Panc1 (cell line): Measurements from ENCODE around the gene FAIM. TPM values are rescaled to one million over a fixed set of nuclear protein-coding genes. Genes with fewer than 3 reads are reported as not detected.

Experiments
- ATAC-seq: fragments of 200-7000 bp; cut with Tn5 transposase; 2 replicates; pipeline ENCODE4 v1.9.1; 2020; ENCODE audit warnings: mild to moderate bottlenecking, moderate library complexity
- Bru-seq: library from RNA; stranded (reverse); fragments of 400-500 nt; gene quantifications from one replicate; lab custom pipeline; 2021; lab: Mats Ljungman, UMichigan
- BruChase-seq, 2 experiments: library from RNA; stranded (reverse); fragments of 400-500 nt; gene quantifications; one replicate each; lab custom pipeline; 2021; lab: Mats Ljungman, UMichigan
- BruUV-seq: library from RNA; stranded (reverse); fragments of 400-500 nt; replicated peaks from 2 replicates; lab custom pipeline; 2021; lab: Mats Ljungman, UMichigan
- CTCF ChIA-PET: fragments of 300-600 bp; sonication (Branson Sonifier 250); formaldehyde crosslinking; loops from one replicate; lab custom pipeline; 2022; ENCODE audit warnings: antibody characterized with exemption; lab: Charles Lee
- POLR2A ChIA-PET: fragments of 300-600 bp; sonication (Branson Sonifier 250); formaldehyde crosslinking; loops from one replicate; lab custom pipeline; 2022; ENCODE audit warnings: antibody characterized with exemption; lab: Charles Lee
- DNase-seq: peaks from one replicate; pipeline ENCODE4 v3.0.0-alpha.2; 2010; ENCODE audit warnings: low read depth, low spot score
- H3K27ac ChIP-seq: 2 replicates; pipeline ENCODE4 v1.5.1; 2011; ENCODE audit warnings: mild to moderate bottlenecking, low read length, inconsistent platforms
- H3K27me3 ChIP-seq: fragments of 200-500 bp; sonication (Bioruptor generic); 2 replicates; pipeline ENCODE4 v1.6.0; 2014; ENCODE audit warnings: low read length, inconsistent platforms; ENCODE audit not compliant: control insufficient read depth, insufficient read depth
- H3K36me3 ChIP-seq: fragments of 200-500 bp; sonication (Bioruptor generic); 2 replicates; pipeline ENCODE4 v1.5.1; 2014; ENCODE audit warnings: inconsistent platforms, mild to moderate bottlenecking, low read length, moderate library complexity; ENCODE audit not compliant: control insufficient read depth, insufficient read depth
- H3K4me1 ChIP-seq: 2 replicates; pipeline ENCODE4 v1.5.1; 2011; ENCODE audit warnings: inconsistent platforms, mild to moderate bottlenecking, low read length, moderate library complexity; ENCODE audit not compliant: control insufficient read depth, insufficient read depth
- H3K4me3 ChIP-seq, 2 experiments: 2 replicates each; pipeline ENCODE4 v1.5.1; 2011 to 2012; ENCODE audit warnings: low read depth in 2 of 2, low read length in 2 of 2, mild to moderate bottlenecking in 2 of 2, inconsistent platforms in 1 of 2, moderate library complexity in 1 of 2
- H3K9me3 ChIP-seq: fragments of 200-500 bp; sonication (Bioruptor generic); 2 replicates; pipeline ENCODE4 v1.5.1; 2014; ENCODE audit warnings: low read depth, mild to moderate bottlenecking, inconsistent platforms, low read length, moderate library complexity; ENCODE audit not compliant: control insufficient read depth, insufficient read depth
- POLR2AphosphoS5 ChIP-seq: IDR thresholded peaks from 2 replicates; pipeline ENCODE4 v1.6.1; 2012; ENCODE audit warnings: mild to moderate bottlenecking, low read depth, low read length, moderate library complexity
- SIN3A ChIP-seq: IDR thresholded peaks from 2 replicates; pipeline ENCODE4 v1.6.1; 2012; ENCODE audit warnings: low read depth, mild to moderate bottlenecking, low read length, moderate library complexity, borderline replicate concordance; ENCODE audit not compliant: insufficient read depth
- TCF7L2 ChIP-seq: IDR thresholded peaks from 2 replicates; pipeline ENCODE4 v1.6.1; 2011; ENCODE audit warnings: mild to moderate bottlenecking, low read depth, low read length, inconsistent platforms
- in situ Hi-C: cut with HindIII; loops from 2 replicates; pipeline ENCODE4 v1.10.0; 2016; ENCODE audit warnings: low sequenced_read_pairs, low pct_unique_long_range_greater_than_20kb
- intact Hi-C: fragments of 100-400 bp; cut with micrococcal nuclease; formaldehyde crosslinking; loops from one replicate; pipeline ENCODE4 v1.10.0; 2022; ENCODE audit not compliant: unreplicated experiment
- long read RNA-seq: library from polyadenylated mRNA; unstranded; transcript quantifications from one replicate; pipeline ENCODE4 v2.0.0, GENCODE V29; 2021; ENCODE audit not compliant: unreplicated experiment
- polyA plus RNA-seq: library from polyadenylated mRNA; unstranded; fragments of >200 nt; gene quantifications from one replicate; pipeline ENCODE4 v1.2.1, GENCODE V29; 2012; ENCODE audit warnings: missing spikeins; ENCODE audit not compliant: insufficient read length
- total RNA-seq: library from RNA; stranded (reverse); gene quantifications from one replicate; pipeline ENCODE4 v1.2.1, GENCODE V29; 2021; ENCODE audit not compliant: unreplicated experiment
- TF ChIP-seq, protein P1 (sequence below), 2 experiments: IDR thresholded peaks; 2 replicates each; pipeline ENCODE4 v1.6.1; 2011 to 2012; ENCODE audit warnings: low read depth in 2 of 2, control low read depth in 1 of 2, low read length in 1 of 2, mild to moderate bottlenecking in 1 of 2, moderate library complexity in 1 of 2; ENCODE audit not compliant: insufficient read depth in 1 of 2
- TF ChIP-seq, protein P2 (sequence below): fragments of 450-650 bp; IDR thresholded peaks from 2 replicates; pipeline ENCODE4 v1.5.1; 2017; ENCODE audit warnings: mild to moderate bottlenecking

The FAIM gene, protein sequence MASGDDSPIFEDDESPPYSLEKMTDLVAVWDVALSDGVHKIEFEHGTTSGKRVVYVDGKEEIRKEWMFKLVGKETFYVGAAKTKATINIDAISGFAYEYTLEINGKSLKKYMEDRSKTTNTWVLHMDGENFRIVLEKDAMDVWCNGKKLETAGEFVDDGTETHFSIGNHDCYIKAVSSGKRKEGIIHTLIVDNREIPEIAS
- total RNA-seq: 18.8 TPM
- polyA plus RNA-seq: 15.6 TPM
- percentile 72 among the genes with signal in this experiment for Bru-seq, nascent RNA
- percentile 61 among the genes with signal in this experiment for BruChase-seq, experiment 1, labeled RNA remaining after a 2-hour chase
- BruChase-seq, experiment 2, labeled RNA remaining after a 6-hour chase: percentile 70 among the genes with signal in this experiment
- long read RNA-seq, transcript FAIM-204 (5 exons, 946 nt): major isoform, 16 of 29 reads
- long read RNA-seq, transcript FAIM-203 (5 exons, 927 nt): minor isoform, 6 of 29 reads
- long read RNA-seq, partial matches to known transcripts: 5 of 29 reads
- long read RNA-seq, other reads (novel, unspliced or antisense): 2 of 29 reads

DNA sequence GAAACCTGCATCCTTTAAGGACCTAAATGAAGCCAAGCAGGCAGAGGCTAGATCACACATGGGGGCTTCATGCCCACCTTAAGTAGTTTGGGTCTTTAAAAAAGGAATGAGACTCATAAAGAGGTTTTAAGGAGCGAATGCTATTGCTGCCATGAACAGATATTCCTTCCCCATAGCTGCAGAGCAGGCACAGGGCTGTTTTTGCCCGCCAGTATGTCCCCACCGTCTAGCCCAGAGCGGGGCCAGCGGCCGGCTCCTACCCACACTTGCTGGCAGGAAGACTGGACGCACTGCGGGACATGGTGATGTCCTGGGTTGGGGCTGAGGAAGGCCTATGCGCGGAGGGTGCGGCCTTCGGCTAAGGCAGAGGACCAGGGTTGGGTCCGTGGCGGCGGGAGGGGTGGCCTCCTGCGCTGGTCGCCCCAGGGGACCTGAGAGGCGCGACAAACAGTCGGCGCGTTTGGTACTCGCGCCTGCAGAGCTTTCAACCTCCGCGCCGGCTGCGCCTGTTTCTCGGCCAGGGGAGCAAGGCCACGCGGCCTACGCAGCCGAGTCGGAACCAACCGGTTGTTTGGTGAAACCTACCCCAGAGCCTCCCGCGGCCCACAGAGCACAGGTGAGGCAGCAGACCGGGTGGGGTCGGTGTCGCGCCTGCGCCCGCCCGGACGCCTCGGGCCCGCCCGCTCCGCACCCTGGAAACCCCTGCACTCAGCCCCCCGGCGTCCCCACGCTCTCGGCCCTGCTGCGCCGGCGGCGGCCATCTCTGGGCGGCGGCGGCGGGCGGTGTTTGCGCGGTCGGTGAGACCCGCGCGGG lies at the start of gene FAIM:
Gene FAIM, plus strand, starts transcription at position 450 of the 814 bp plus-strand sequence. CDS start 10,956 bp downstream, outside the sequence.
- no TSS peak for BruUV-seq
- no peaks in the 10 kb centered on the region for H3K9me3 ChIP-seq
- peak within 1 kb of the TSS; percentile 88 for H3K27ac ChIP-seq
- intact Hi-C loops: no loop called here
- ATAC-seq (peak; percentile 87), DNase-seq (no peak)
- ChIA-PET CTCF (interaction anchor here (0.6 kb wide), 1 partner anchor 13 kb away, joined by 4 read pairs; no protein-coding TSS in a partner anchor), POLR2A (no interaction called here)
- no peaks in the 10 kb centered on the region for H3K27me3 ChIP-seq
- no peaks in the 10 kb centered on the region for H3K36me3 ChIP-seq
- in situ Hi-C loops: no loop called here
- TF ChIP-seq, protein P1, sequence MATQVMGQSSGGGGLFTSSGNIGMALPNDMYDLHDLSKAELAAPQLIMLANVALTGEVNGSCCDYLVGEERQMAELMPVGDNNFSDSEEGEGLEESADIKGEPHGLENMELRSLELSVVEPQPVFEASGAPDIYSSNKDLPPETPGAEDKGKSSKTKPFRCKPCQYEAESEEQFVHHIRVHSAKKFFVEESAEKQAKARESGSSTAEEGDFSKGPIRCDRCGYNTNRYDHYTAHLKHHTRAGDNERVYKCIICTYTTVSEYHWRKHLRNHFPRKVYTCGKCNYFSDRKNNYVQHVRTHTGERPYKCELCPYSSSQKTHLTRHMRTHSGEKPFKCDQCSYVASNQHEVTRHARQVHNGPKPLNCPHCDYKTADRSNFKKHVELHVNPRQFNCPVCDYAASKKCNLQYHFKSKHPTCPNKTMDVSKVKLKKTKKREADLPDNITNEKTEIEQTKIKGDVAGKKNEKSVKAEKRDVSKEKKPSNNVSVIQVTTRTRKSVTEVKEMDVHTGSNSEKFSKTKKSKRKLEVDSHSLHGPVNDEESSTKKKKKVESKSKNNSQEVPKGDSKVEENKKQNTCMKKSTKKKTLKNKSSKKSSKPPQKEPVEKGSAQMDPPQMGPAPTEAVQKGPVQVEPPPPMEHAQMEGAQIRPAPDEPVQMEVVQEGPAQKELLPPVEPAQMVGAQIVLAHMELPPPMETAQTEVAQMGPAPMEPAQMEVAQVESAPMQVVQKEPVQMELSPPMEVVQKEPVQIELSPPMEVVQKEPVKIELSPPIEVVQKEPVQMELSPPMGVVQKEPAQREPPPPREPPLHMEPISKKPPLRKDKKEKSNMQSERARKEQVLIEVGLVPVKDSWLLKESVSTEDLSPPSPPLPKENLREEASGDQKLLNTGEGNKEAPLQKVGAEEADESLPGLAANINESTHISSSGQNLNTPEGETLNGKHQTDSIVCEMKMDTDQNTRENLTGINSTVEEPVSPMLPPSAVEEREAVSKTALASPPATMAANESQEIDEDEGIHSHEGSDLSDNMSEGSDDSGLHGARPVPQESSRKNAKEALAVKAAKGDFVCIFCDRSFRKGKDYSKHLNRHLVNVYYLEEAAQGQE (IDR thresholded peaks at IDR 0.05; ENCODE audit: insufficient read depth in 1 of 2, low read depth in 2 of 2, low read length in 1 of 2): 0 out of 4 replicates have a peak, but pooled peaks of 1 of the 2 experiments have one; percentile 44
- TF ChIP-seq SIN3A (no peak), TCF7L2 (peak; percentile 43; the same call in 1 of the 2 replicates), POLR2AphosphoS5 (peak; percentile 64; the same call in 1 of the 2 replicates)
- H3K4me1 ChIP-seq: peaks cover 16% of the 10 kb centered on the region
- peak within 1 kb of the TSS; percentile 48 to 81 for H3K4me3 ChIP-seq

DNA sequence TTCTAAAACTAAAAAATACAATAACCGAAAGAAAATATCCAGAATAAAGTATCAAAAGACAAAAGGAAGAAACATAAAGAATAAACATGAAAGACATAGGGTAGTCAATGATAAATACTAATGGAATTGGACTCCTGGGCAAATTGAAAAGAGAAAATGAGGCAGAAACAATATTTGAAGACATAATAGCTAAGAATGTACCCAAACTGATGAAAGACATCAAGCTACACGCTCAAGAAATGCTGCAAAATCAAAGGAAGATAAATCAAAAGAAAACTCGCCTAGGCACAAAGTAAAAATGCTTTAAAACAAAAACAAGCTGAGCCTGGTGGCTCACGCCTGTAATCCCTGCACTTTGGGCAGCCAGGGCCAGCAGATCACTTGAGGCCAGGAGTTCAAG lies 49.4 kb upstream of the FAIM start:
- BruUV-seq: no TSS peak
- in situ Hi-C loops: no loop called here
- Histone ChIP-seq H3K36me3 (no peaks in the 10 kb centered on the region), H3K9me3 (peaks cover 7% of the 10 kb centered on the region; the same call in 1 of the 2 replicates), H3K27ac (no peak overlapping the region), H3K27me3 (no peaks in the 10 kb centered on the region), H3K4me1 (no peaks in the 10 kb centered on the region), H3K4me3 (no peak overlapping the region)
- DNase-seq (no peak), ATAC-seq (no peak)
- TF ChIP-seq, protein P1 (IDR thresholded peaks at IDR 0.05; ENCODE audit: insufficient read depth in 1 of 2, low read depth in 2 of 2, low read length in 1 of 2): no peak
- TF ChIP-seq TCF7L2: no peak
- TF ChIP-seq, protein P2, sequence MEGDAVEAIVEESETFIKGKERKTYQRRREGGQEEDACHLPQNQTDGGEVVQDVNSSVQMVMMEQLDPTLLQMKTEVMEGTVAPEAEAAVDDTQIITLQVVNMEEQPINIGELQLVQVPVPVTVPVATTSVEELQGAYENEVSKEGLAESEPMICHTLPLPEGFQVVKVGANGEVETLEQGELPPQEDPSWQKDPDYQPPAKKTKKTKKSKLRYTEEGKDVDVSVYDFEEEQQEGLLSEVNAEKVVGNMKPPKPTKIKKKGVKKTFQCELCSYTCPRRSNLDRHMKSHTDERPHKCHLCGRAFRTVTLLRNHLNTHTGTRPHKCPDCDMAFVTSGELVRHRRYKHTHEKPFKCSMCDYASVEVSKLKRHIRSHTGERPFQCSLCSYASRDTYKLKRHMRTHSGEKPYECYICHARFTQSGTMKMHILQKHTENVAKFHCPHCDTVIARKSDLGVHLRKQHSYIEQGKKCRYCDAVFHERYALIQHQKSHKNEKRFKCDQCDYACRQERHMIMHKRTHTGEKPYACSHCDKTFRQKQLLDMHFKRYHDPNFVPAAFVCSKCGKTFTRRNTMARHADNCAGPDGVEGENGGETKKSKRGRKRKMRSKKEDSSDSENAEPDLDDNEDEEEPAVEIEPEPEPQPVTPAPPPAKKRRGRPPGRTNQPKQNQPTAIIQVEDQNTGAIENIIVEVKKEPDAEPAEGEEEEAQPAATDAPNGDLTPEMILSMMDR: no peak
- TF ChIP-seq POLR2AphosphoS5: no peak
- no peak for TF ChIP-seq SIN3A
- ChIA-PET CTCF (no interaction called here), POLR2A (interaction anchor here (0.6 kb wide), 1 partner anchor 23 kb away, joined by 5 read pairs; no protein-coding TSS in a partner anchor)
- intact Hi-C loops: no loop called here
